NT2/D1 (cell line): ENCODE results near the gene TTLL8.

Experiments used
- SUZ12 ChIP-seq: IDR thresholded peaks from 2 replicates; pipeline ENCODE4 v1.6.1; 2011; ENCODE audit not compliant: insufficient read length, insufficient read depth; ENCODE audit errors: extremely low read depth
- YY1 ChIP-seq: IDR thresholded peaks from 2 replicates; pipeline ENCODE4 v1.6.1; 2011; ENCODE audit not compliant: insufficient read length, insufficient read depth
- ZNF274 ChIP-seq: IDR thresholded peaks from 2 replicates; pipeline ENCODE4 v1.6.1; 2011; ENCODE audit warnings: mild to moderate bottlenecking, low read depth, low read length

DNA sequence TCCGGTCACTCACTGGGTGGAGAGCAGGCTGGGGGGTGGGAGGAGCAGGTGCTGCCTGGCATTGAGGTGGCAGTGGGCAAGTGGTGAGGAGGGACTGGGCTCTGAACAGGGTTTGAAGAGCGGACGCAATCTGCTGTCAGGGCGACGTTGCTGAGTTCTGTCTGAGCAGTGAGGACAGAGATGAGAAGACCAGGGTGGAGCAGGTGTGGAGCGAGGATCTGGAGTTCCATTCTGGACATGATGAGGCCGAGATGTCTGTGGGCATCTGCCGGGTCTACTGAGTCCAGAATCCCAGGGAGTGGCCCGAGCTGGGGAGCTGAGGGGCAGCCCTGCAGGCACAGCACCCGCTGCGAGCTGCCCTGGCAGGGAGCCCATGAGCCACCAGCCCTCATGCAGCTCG, 29.5 kb upstream of the TTLL8 start:
- no peak for TF ChIP-seq YY1
- no peak for TF ChIP-seq ZNF274
- no peak for TF ChIP-seq SUZ12
